ENCODE data around the gene SERPINB8. TPM values are rescaled to one million over a fixed set of nuclear protein-coding genes. Genes with fewer than 3 reads are reported as not detected.
"Not testable (repeated sequence)": the region's sequence is repeated elsewhere in the genome, so short reads cannot be mapped to it uniquely, and the experiment has no call there.

Gene SERPINB8
- total and polyA plus RNA-seq, 4 donors = 5.7 to 29.6 (median 19.1) TPM

DNA sequence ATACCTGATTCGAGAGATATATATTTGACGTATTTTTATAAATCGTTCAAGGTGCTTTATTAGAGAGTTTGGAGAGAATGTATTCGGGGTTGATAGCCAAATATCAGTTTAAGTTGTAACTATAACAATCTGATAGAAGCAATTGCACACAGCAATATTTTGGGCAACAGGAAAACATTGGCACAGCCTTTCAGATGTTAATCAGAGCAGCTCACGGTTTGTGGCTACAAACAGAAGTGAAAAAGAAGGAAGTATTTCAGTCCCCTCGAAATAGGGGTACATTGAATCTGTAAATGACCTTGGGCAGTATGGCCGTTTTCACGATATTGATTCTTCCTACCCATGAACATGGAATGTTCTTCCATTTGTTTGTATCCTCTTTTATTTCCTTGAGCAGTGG is 41.5 kb upstream of the SERPINB8 start:
- DNase-seq (no peak), ATAC-seq (ENCODE audit: insufficient read depth, low FRiP score) (no peak)
- Histone ChIP-seq H3K27ac (ENCODE audit: low read depth in 1 of 2, low read length in 1 of 2) (no peak overlapping the region), H3K9ac (ENCODE audit: insufficient read depth in 1 of 2, low read length in 2 of 2) (no peak overlapping the region), H3K36me3 (ENCODE audit: control insufficient read depth in 4 of 4, insufficient read depth in 4 of 4, low read length in 4 of 4) (no peaks in the 10 kb centered on the region), H3K9me3 (ENCODE audit: control insufficient read depth in 4 of 4, insufficient read depth in 3 of 4, low read length in 3 of 4) (no peaks in the 10 kb centered on the region), H3K4me1 (ENCODE audit: control insufficient read depth in 5 of 5, insufficient read depth in 5 of 5, low read length in 5 of 5) (no peaks in the 10 kb centered on the region), H3K4me3 (no peak overlapping the region), H3K27me3 (ENCODE audit: control insufficient read depth in 3 of 3, insufficient read depth in 3 of 3, low read length in 2 of 3) (peaks cover 0 to 1% (median 0%) of the 10 kb centered on the region in 3 donors)
- TF ChIP-seq CTCF (IDR thresholded peaks at IDR 0.05; ENCODE audit: control extremely low read depth, extremely low read depth) = no peak
- WGBS, 2 donors = 51% methylated on average over 8 of the region's 8 CpGs

DNA sequence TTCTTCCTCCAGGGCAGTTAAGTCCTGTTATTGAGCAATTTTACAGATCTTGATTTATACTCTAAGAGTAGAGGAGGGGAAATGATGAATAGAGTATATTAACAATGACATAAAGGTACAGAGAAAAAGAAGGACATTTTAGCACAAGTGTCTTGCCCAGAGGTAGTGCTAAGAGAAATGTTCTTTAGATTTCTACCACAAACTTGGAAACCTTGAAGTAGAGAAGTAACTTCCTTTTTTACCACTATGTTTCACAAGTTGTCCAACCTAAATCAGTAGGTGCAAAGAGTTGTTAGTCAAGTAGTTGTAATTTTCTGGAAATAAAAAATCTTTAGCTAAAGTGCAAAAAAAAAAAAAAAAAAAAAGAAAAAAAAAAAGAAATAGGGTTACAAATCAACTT is 40.5 kb upstream of the SERPINB8 start:
- not testable (repeated sequence) for H3K4me3 ChIP-seq; H3K27me3 ChIP-seq (ENCODE audit: control insufficient read depth in 3 of 3, insufficient read depth in 3 of 3, low read length in 2 of 3); H3K27ac ChIP-seq (ENCODE audit: low read depth in 1 of 2, low read length in 1 of 2); DNase-seq; H3K9ac ChIP-seq (ENCODE audit: insufficient read depth in 1 of 2, low read length in 2 of 2); ATAC-seq (ENCODE audit: insufficient read depth, low FRiP score); H3K4me1 ChIP-seq (ENCODE audit: control insufficient read depth in 5 of 5, insufficient read depth in 5 of 5, low read length in 5 of 5); H3K36me3 ChIP-seq (ENCODE audit: control insufficient read depth in 4 of 4, insufficient read depth in 4 of 4, low read length in 4 of 4); H3K9me3 ChIP-seq (ENCODE audit: control insufficient read depth in 4 of 4, insufficient read depth in 3 of 4, low read length in 3 of 4)

GRCh38 chr18:63930773-63931354 is 39.0 kb upstream of the SERPINB8 start:
- no peak for TF ChIP-seq CTCF (IDR thresholded peaks at IDR 0.05; ENCODE audit: control extremely low read depth, extremely low read depth)
- H3K27ac ChIP-seq (ENCODE audit: low read depth in 1 of 2, low read length in 1 of 2) = no peak overlapping the region
- no peak overlapping the region for H3K9ac ChIP-seq (ENCODE audit: insufficient read depth in 1 of 2, low read length in 2 of 2)
- no peak overlapping the region for H3K4me3 ChIP-seq
- DNase-seq (no peak), ATAC-seq (ENCODE audit: insufficient read depth, low FRiP score) (no peak)
- no peaks in the 10 kb centered on the region for H3K9me3 ChIP-seq (ENCODE audit: control insufficient read depth in 4 of 4, insufficient read depth in 3 of 4, low read length in 3 of 4)
- 45 to 70% methylated on average over 3 of the region's 3 CpGs for WGBS, 2 donors
- H3K36me3 ChIP-seq (ENCODE audit: control insufficient read depth in 4 of 4, insufficient read depth in 4 of 4, low read length in 4 of 4) = no peaks in the 10 kb centered on the region
- H3K27me3 ChIP-seq (ENCODE audit: control insufficient read depth in 3 of 3, insufficient read depth in 3 of 3, low read length in 2 of 3) = peaks cover 0 to 11% (median 2%) of the 10 kb centered on the region in 3 donors
- H3K4me1 ChIP-seq (ENCODE audit: control insufficient read depth in 5 of 5, insufficient read depth in 5 of 5, low read length in 5 of 5) = no peaks in the 10 kb centered on the region

GRCh38 chr18:63936156-63936931 is 33.5 kb upstream of the SERPINB8 start:
- ATAC-seq (ENCODE audit: insufficient read depth, low FRiP score) (peak; percentile 95), DNase-seq (peak; percentile 66 to 70 (median 67))
- 1 to 2% methylated on average over 52 to 54 of the region's 54 CpGs for WGBS, 2 donors
- Histone ChIP-seq H3K9ac (ENCODE audit: insufficient read depth in 1 of 2, low read length in 2 of 2) (peak overlapping the region in 1 of 2 donors; percentile 37), H3K4me1 (ENCODE audit: control insufficient read depth in 5 of 5, insufficient read depth in 5 of 5, low read length in 5 of 5) (peaks cover 0 to 9% (median 0%) of the 10 kb centered on the region in 5 donors), H3K27me3 (ENCODE audit: control insufficient read depth in 3 of 3, insufficient read depth in 3 of 3, low read length in 2 of 3) (peaks cover 0 to 26% (median 14%) of the 10 kb centered on the region in 3 donors), H3K4me3 (peak overlapping the region; percentile 29), H3K36me3 (ENCODE audit: control insufficient read depth in 4 of 4, insufficient read depth in 4 of 4, low read length in 4 of 4) (no peaks in the 10 kb centered on the region), H3K27ac (ENCODE audit: low read depth in 1 of 2, low read length in 1 of 2) (no peak overlapping the region), H3K9me3 (ENCODE audit: control insufficient read depth in 4 of 4, insufficient read depth in 3 of 4, low read length in 3 of 4) (no peaks in the 10 kb centered on the region)
- TF ChIP-seq CTCF (IDR thresholded peaks at IDR 0.05; ENCODE audit: control extremely low read depth, extremely low read depth) = peak; percentile 66

All from lung (tissue), 12 donors.